DMS114 treated with DMSO at 0.1 percent for 48 hours (cell line): ENCODE measurements around the gene TIMM21.

Source experiments
- DNase-seq: peaks from one replicate; lab custom pipeline; 2025; ENCODE audit not compliant: unreplicated experiment; lab: John Stamatoyannopoulos, UW

The TIMM21 gene

DNA sequence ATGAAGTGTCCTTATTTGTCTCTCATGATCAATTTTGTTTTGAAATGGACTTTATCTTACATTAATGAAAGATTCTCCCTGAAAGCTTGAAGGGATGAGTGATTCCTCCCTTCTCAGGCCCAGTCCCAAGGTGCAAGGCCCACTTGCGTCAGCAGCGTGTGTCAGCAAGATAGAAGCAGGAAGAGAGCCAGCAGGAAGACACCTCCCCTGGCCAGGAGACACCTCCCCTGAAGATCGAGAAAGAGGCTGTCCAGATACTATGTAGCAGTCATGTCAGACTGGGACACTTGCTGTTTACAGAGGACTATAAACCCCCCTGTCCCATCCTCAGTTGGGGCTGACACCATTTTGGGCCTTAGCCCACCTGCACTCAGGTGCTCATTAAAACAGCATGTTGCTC is 38.3 kb downstream of the TIMM21 start:
- no peak for DNase-seq

DNA sequence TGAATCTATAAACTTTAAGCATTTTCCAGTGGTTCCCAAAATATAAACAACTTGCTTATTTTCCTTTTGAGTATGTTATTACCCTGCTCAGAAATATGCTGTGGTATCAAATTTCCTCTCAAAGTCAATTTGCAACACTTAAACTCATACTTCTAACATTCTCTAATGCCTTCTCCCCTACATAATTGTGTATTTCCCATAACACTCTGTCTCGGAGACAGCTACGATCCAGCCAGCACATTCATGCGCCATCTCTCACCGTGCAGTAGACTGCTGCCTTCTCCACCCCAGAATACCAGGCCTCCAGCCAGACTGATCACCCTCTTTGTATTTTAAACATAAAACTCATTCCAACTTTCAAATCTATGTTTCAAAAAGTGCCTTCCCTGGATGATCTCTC is 41.8 kb downstream of the TIMM21 start:
- no peak for DNase-seq

DNA sequence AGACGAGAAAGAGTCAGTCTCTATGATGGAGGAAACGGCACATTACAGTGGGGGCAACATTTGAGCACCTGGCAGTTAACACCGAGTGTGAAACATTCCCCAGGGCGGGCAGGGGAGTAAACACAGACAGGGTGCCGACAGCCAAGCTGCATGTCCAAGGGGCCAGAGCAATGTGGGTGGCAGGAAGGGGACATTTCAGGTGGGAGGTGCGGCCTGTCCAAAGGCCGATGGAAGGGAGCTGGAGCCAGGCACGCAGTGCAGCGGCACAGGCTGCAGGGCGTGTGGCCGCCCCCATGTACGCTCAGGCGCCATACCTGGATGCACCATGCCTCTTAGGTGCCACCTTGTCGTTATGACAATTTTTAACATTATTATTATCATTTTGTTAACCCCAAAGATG is 43.3 kb downstream of the TIMM21 start:
- DNase-seq: no peak

DNA sequence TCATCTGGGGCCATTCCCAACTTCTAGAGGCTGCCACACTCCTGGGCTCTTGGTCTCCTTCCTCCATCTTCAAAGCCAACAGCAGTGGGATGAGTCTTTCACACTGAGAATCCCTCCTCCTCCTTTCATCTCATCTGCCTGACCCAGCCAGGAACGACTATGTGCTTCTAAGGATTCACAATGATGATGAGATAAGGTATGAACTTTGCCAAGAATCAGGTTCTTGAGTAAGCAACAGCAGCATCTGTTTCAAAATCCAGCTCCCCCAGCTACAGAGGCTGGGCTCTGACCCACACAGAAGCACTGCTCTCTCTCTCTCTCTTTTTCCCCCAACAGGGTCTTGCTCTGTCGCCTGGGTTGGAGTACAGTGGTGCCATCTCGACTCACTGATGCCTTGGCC is 46.4 kb downstream of the TIMM21 start:
- no peak for DNase-seq

DNA sequence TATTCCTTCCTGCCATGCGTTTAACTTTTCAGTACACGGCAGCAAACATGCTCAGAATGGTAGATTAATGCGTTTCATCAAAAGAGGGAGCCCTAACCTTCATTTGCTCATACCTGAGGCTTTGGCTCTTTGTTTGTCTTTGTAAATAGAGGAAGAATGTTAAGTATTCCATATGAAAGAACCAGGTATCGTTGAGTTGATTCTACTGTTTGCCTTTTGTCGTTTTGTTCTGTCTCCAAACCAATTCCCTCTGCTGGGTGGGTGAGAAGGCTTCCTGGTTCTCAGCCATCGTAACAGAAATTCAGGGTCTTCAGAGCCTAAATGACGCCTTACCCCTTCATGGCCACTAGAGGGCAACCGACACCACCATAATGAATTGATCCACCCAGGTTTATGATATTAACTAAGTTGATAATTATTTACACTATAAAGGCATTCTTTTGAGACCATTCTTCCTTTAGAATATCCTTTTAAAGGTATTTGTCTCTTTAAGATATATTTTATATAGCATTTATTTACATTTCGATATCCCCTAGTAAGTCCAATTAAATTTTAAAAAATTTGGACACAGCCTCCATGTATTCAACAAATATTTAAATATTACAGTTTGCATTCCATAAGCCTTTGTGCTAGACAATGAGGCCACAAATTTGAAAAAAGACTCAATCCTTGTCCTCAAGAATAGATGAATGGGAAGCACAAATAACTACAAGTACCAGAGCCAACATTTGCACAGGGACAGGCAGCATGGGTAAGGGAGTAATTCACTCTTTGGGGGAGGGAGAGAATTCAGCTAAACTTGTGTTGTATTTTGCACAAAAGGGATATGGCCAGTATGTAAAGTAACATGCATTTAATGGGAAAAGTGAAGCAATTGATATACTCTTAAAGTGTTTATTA is 48.1 kb downstream of the TIMM21 start:
- peak; percentile 55 for DNase-seq

DNA sequence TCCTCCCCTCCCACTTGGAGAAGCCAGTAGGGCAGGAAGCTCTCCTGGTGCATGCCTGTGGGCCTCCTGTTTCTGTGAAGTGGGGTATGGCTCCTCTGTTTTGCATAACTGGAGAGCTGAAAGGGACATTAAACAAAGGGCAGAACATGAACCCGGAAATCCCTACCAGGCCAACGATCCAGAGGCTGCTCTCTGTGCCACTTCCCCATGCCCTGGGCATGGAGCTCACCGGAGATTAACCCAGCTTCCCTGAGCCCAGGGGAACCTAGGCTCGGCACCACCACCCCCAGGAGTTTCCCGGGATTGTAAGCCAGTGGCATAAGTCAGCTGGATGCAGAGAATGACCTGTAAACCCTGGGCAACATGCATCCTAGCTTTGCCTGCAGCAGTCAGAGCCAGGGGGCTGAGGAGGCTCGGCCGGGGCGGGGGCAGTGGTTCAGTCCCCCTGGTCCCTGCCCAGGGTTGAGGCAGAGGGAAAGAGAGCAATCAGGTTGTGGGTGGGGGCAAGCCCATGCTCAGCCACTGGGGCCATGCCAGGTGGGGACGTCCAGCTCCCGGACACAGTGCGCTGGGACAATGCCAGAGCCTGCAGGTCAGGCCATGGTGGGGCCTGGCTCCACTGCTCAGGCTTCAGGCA is 49.5 kb downstream of the TIMM21 start:
- DNase-seq: no peak

DNA sequence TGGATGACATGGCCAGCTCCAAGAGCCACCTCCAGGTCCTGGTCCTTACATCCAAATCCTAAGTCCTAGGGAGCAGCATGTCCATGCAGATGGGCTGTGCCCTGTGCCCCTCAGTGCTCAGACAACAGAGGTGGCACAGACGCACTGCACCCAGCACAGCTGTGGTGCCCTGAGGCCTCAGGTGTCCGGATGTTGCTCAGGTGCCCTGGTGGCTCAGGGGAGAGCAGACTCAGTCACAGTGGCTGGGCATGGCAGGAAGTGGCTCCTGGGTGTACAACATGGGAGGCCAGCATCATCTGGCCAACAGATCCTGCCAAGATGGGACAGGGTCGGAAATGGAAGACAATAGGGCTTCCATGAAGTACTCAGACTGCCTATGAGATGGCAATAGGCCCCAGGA is 50.1 kb downstream of the TIMM21 start:
- no peak for DNase-seq

DNA sequence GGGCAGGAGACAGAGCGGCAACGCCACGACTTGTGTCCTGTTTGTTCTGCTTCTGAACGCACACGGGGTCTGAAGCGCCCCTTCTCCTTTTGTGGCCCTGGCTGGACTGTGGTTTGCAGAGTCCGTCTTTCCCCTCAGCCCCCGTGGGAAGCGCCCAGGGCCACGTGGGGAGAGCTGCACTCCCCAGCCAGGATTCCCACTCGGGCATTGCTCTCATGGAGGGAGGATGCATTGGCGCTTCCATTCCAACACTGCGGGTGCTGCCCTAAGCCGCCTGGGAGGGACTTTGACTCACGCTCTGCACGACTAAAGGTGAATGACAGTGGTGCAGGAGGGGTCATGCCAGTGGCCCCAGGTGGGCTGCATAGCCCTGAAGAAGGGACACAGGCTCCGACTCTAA is 52.5 kb downstream of the TIMM21 start:
- DNase-seq: no peak

DNA sequence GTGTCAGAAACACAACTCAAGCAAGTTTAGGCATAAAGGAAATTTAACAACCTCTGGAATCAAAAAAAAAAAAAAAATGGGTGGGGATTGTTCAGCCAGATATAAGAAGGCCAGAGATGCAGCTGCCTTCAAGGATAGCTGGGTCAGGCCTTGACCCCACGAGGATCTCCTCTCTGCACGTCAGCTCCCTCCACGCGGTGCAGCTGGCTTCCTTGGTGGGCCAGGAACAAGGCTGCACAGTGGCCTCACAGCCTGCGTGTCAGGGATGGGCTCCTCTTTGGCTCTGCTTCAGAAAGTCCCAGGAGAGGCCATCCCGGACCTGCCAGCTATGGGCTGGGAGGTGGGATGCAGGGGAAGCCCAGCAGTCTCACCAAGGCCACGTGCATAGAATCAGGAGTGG is 55.5 kb downstream of the TIMM21 start:
- DNase-seq: no peak

DNA sequence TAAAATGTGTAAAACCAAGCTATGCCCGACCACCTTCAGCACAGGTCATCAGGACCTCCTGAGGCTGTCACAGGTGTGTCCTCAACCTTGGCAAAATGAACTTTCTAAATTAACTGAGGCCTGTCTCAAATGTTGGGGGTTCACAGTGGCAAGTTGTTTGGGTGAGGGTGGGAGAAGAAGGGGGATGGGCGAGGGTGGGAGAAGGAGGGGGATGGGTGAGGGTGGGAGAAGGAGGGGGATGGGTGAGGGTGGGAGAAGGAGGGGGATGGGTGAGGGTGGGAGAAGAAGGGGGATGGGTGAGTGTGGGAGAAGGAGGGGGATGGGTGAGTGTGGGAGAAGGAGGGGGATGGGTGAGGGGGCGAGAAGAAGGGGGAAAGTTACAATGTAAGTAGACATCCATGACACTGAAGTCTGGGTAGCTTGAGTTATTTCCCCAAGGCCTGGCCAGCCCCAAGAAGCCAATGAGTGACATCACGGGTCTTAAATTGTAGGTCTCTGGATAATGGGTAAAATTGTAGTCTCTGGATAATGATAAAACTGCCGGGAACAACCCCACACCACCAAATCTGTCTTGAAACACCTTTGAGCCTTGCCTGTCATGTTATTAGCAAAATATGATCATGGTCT is 56.3 kb downstream of the TIMM21 start:
- DNase-seq: peak; percentile 0
